ENCODE measurements around the gene LAMTOR1. TPM values are rescaled to one million over a fixed set of nuclear protein-coding genes. Genes with fewer than 3 reads are reported as not detected.

LAMTOR1 gene
- total RNA-seq, 4 donors from 2014 or later, result 64.5 to 111 (median 101) TPM

- TF ChIP-seq POLR2A (IDR thresholded peaks at IDR 0.05) (no peak), EP300 (IDR thresholded peaks at IDR 0.05) (no peak), POLR2AphosphoS5 (IDR thresholded peaks at IDR 0.05) (no peak)
- TF ChIP-seq, protein P1, sequence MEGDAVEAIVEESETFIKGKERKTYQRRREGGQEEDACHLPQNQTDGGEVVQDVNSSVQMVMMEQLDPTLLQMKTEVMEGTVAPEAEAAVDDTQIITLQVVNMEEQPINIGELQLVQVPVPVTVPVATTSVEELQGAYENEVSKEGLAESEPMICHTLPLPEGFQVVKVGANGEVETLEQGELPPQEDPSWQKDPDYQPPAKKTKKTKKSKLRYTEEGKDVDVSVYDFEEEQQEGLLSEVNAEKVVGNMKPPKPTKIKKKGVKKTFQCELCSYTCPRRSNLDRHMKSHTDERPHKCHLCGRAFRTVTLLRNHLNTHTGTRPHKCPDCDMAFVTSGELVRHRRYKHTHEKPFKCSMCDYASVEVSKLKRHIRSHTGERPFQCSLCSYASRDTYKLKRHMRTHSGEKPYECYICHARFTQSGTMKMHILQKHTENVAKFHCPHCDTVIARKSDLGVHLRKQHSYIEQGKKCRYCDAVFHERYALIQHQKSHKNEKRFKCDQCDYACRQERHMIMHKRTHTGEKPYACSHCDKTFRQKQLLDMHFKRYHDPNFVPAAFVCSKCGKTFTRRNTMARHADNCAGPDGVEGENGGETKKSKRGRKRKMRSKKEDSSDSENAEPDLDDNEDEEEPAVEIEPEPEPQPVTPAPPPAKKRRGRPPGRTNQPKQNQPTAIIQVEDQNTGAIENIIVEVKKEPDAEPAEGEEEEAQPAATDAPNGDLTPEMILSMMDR (IDR thresholded peaks at IDR 0.05), result no peak
- Histone ChIP-seq H3K4me3 (no peak overlapping the region), H3K27me3 (no peaks in the 10 kb centered on the region), H3K4me1 (peaks cover 7% of the 10 kb centered on the region), H3K36me3 (no peaks in the 10 kb centered on the region), H3K27ac (peak overlapping the region; percentile 56), H3K9me3 (no peaks in the 10 kb centered on the region)
- WGBS, result 51% methylated on average over 3 of the region's 3 CpGs
- DNase-seq (ENCODE audit: low spot score in 2 of 2), result no peak
These were observed 38.0 kb upstream of the LAMTOR1 start for GRCh38 chr11:72141066-72141465.

- H3K36me3 ChIP-seq, result no peaks in the 10 kb centered on the region
- 100% methylated on average over 2 of the region's 2 CpGs for WGBS
These were observed 37.6 kb upstream of the LAMTOR1 start for GRCh38 chr11:72140661-72141060.

GRCh38 chr11:72139500-72139899, 36.4 kb upstream of the LAMTOR1 start:
- 96% methylated on average over 11 of the region's 11 CpGs for WGBS
- H3K9me3 ChIP-seq, result no peaks in the 10 kb centered on the region

More at GRCh38 chr11:72140661-72141060, 37.6 kb upstream of the LAMTOR1 start:
- Histone ChIP-seq H3K9me3 (no peaks in the 10 kb centered on the region), H3K4me1 (peaks cover 7% of the 10 kb centered on the region), H3K4me3 (no peak overlapping the region), H3K27ac (no peak overlapping the region), H3K27me3 (no peaks in the 10 kb centered on the region)
- no peak for DNase-seq (ENCODE audit: low spot score in 2 of 2)
- TF ChIP-seq EP300 (IDR thresholded peaks at IDR 0.05) (no peak), POLR2A (IDR thresholded peaks at IDR 0.05) (no peak), POLR2AphosphoS5 (IDR thresholded peaks at IDR 0.05) (no peak)
- TF ChIP-seq, protein P1 (IDR thresholded peaks at IDR 0.05), result no peak

GRCh38 chr11:72138821-72139390, 35.8 kb upstream of the LAMTOR1 start:
- no peak for DNase-seq (ENCODE audit: low spot score in 2 of 2)
- WGBS, result 90% methylated on average over 2 of the region's 12 CpGs
- H3K27me3 ChIP-seq, result no peaks in the 10 kb centered on the region
- no peaks in the 10 kb centered on the region for H3K9me3 ChIP-seq
- H3K36me3 ChIP-seq, result no peaks in the 10 kb centered on the region
- no peak overlapping the region for H3K4me3 ChIP-seq
- TF ChIP-seq, protein P1 (IDR thresholded peaks at IDR 0.05), result no peak
- no peak for TF ChIP-seq EP300 (IDR thresholded peaks at IDR 0.05)
- no peak for TF ChIP-seq POLR2AphosphoS5 (IDR thresholded peaks at IDR 0.05)
- TF ChIP-seq POLR2A (IDR thresholded peaks at IDR 0.05), result no peak
- H3K4me1 ChIP-seq, result peaks cover 6% of the 10 kb centered on the region
- no peak overlapping the region for H3K27ac ChIP-seq

More at GRCh38 chr11:72139500-72139899, 36.4 kb upstream of the LAMTOR1 start:
- TF ChIP-seq EP300 (IDR thresholded peaks at IDR 0.05) (no peak), POLR2A (IDR thresholded peaks at IDR 0.05) (no peak), POLR2AphosphoS5 (IDR thresholded peaks at IDR 0.05) (no peak)
- TF ChIP-seq, protein P1 (IDR thresholded peaks at IDR 0.05), result no peak
- Histone ChIP-seq H3K36me3 (no peaks in the 10 kb centered on the region), H3K27ac (no peak overlapping the region), H3K4me3 (no peak overlapping the region), H3K4me1 (peaks cover 7% of the 10 kb centered on the region), H3K27me3 (no peaks in the 10 kb centered on the region)
- no peak for DNase-seq (ENCODE audit: low spot score in 2 of 2)

DNA sequence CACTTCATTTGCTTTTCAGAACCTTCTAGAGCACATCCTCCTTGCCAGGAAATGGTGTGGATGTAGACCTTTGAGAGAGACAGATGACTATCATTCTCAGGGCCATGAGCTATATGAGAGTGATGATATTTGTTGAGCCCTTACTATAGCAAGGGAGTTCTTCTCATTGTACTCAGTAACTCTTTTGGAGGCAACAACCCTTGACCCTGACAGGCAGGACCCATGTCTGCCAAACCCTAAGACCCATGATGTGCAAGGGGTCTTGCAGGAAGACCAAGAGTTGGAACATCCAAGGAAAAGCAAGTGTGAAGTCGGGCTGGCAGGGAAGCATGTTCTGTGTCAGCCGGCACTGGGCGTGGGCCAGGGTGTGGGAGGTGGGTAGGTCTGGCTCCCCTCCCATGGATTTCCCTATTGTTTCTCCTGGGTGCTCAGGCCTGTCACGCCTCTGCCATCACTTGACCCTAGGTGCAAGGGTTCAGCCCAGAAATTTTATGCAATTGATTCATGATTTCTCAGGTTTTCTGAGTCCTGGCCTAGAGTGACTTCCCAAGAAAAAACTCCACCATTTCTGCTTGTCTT, 33.7 kb upstream of the LAMTOR1 start:
- Histone ChIP-seq H3K4me3 (no peak overlapping the region), H3K9me3 (no peaks in the 10 kb centered on the region), H3K36me3 (no peaks in the 10 kb centered on the region), H3K4me1 (peaks cover 4% of the 10 kb centered on the region), H3K27ac (no peak overlapping the region), H3K27me3 (no peaks in the 10 kb centered on the region)
- no peak for DNase-seq (ENCODE audit: low spot score in 2 of 2)
- TF ChIP-seq, protein P1 (IDR thresholded peaks at IDR 0.05), result no peak
- TF ChIP-seq POLR2AphosphoS5 (IDR thresholded peaks at IDR 0.05) (no peak), EP300 (IDR thresholded peaks at IDR 0.05) (no peak), POLR2A (IDR thresholded peaks at IDR 0.05) (no peak)
- WGBS, result 38% methylated on average over 4 of the region's 4 CpGs

Measured in suprapubic skin (tissue), 4 donors.